ENCODE measurements around the gene TNFAIP1. TPM values are rescaled to one million over a fixed set of nuclear protein-coding genes. Genes with fewer than 3 reads are reported as not detected.
A peak's percentile ranks its signal among the peaks of the same experiment; 100 is the strongest.

Gene TNFAIP1
- total RNA-seq, 2 donors from 2014 or later = 25.7 to 26.2 TPM

DNA sequence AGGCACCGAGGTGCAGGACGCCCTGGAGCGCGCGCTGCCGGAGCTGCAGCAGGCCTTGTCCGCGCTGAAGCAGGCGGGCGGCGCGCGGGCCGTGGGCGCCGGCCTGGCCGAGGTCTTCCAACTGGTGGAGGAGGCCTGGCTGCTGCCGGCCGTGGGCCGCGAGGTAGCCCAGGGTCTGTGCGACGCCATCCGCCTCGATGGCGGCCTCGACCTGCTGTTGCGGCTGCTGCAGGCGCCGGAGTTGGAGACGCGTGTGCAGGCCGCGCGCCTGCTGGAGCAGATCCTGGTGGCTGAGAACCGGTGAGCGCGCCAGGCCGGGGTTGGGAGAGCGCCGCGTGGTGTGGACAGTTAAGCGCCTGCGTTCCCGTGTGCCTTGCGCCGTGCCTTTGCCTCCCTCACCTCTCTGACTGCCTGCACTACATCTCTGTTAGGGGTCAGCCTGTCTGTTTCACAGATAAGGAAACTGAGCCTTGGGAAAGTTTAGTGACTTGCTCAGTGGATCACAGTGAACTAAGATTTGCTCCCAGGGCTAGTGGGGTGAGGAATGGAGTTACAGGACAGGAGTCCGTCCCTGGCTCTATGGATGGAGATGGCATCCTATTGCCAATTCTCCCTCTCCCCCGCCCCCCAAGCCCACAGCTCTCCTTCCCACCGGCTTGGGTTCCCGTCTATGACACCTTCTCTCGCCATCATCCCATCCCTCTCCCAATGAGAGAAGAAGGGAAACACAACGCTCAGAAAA is 36.8 kb downstream of the TNFAIP1 start:
- H3K9me3 Mint-ChIP-seq = no peaks in the 10 kb centered on the region
- H3K36me3 Mint-ChIP-seq = peaks cover 0 to 16% of the 10 kb centered on the region in 2 donors
- ATAC-seq (peak; percentile 8 to 23), DNase-seq (ENCODE audit: low spot score in 2 of 2) (peak in 1 of 2 donors; percentile 40)
- H3K27ac Mint-ChIP-seq = peak overlapping the region; percentile 82 to 94

- no peak for ATAC-seq
- DNase-seq (ENCODE audit: low spot score in 2 of 2) = no peak
- H3K36me3 Mint-ChIP-seq = peaks cover 0 to 16% of the 10 kb centered on the region in 2 donors
- no peaks in the 10 kb centered on the region for H3K9me3 Mint-ChIP-seq
- H3K27ac Mint-ChIP-seq = peak overlapping the region; percentile 82 to 94
Measured at GRCh38 chr17:28372945-28373274, 37.3 kb downstream of the TNFAIP1 start.

GRCh38 chr17:28379814-28380801 is 44.5 kb downstream of the TNFAIP1 start:
- H3K36me3 Mint-ChIP-seq = peaks cover 0 to 5% of the 10 kb centered on the region in 2 donors
- ATAC-seq (no peak), DNase-seq (ENCODE audit: low spot score in 2 of 2) (no peak)
- no peaks in the 10 kb centered on the region for H3K9me3 Mint-ChIP-seq
- no peak overlapping the region for H3K27ac Mint-ChIP-seq

GRCh38 chr17:28381141-28381825 is 45.7 kb downstream of the TNFAIP1 start:
- Mint-ChIP-seq H3K9me3 (no peaks in the 10 kb centered on the region), H3K36me3 (peaks cover 0 to 5% of the 10 kb centered on the region in 2 donors), H3K27ac (no peak overlapping the region)
- ATAC-seq = no peak
- no peak for DNase-seq (ENCODE audit: low spot score in 2 of 2)

- DNase-seq (ENCODE audit: low spot score in 2 of 2) (peak; percentile 60 to 65), ATAC-seq (peak; percentile 92 to 94)
- Mint-ChIP-seq H3K27ac (peak overlapping the region; percentile 66 to 83), H3K36me3 (peaks cover 0 to 5% of the 10 kb centered on the region in 2 donors), H3K9me3 (no peaks in the 10 kb centered on the region)
Measured at GRCh38 chr17:28384281-28385036, 48.9 kb downstream of the TNFAIP1 start.

DNA sequence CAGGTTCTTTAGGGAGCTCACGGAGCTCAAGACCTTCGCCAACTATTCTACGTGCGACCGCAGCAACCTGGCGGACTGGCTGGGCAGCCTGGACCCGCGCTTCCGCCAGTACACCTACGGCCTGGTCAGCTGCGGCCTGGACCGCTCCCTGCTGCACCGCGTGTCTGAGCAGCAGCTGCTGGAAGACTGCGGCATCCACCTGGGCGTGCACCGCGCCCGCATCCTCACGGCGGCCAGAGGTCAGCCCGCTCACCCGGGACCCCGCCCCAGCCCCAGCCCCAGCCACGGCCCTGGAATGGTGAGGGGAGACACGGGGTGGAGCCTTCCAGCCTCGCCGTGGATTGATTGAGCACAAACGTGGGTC is 49.5 kb downstream of the TNFAIP1 start:
- DNase-seq (ENCODE audit: low spot score in 2 of 2) (no peak), ATAC-seq (peak; percentile 23 to 58)
- H3K9me3 Mint-ChIP-seq = no peaks in the 10 kb centered on the region
- H3K36me3 Mint-ChIP-seq = peaks cover 0 to 8% of the 10 kb centered on the region in 2 donors
- peak overlapping the region; percentile 7 to 83 for H3K27ac Mint-ChIP-seq

DNA sequence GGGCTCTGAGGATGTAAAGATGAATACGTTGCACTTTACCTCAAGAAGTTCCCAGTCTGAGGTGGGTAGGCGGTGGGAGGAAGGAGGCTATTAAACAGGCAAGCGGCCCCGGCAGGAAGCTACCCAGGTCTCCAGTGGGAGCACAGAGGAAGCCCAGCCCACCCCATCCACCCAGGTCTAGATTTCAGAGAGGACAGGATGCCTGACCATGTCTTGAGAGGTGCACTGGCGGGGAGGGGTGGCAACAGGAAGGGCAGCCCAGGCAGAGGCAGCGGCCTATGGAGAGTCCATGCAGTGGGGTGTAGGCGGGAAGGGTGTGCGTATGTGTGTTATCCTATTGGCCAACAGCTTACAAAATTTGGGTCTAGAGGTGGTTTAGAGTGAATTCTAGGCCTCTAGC is 49.8 kb downstream of the TNFAIP1 start:
- peak overlapping the region; percentile 7 to 83 for H3K27ac Mint-ChIP-seq

GRCh38 chr17:28386391-28386790 is 50.8 kb downstream of the TNFAIP1 start:
- Mint-ChIP-seq H3K9me3 (no peaks in the 10 kb centered on the region), H3K36me3 (peaks cover 0 to 15% of the 10 kb centered on the region in 2 donors), H3K27ac (no peak overlapping the region)
- ATAC-seq (no peak), DNase-seq (ENCODE audit: low spot score in 2 of 2) (no peak)

More for the DNA sequence above, 49.8 kb downstream of the TNFAIP1 start:
- peak in 1 of 2 donors; percentile 26 for ATAC-seq
- DNase-seq (ENCODE audit: low spot score in 2 of 2) = no peak
- Mint-ChIP-seq H3K36me3 (peaks cover 0 to 12% of the 10 kb centered on the region in 2 donors), H3K9me3 (no peaks in the 10 kb centered on the region)

DNA sequence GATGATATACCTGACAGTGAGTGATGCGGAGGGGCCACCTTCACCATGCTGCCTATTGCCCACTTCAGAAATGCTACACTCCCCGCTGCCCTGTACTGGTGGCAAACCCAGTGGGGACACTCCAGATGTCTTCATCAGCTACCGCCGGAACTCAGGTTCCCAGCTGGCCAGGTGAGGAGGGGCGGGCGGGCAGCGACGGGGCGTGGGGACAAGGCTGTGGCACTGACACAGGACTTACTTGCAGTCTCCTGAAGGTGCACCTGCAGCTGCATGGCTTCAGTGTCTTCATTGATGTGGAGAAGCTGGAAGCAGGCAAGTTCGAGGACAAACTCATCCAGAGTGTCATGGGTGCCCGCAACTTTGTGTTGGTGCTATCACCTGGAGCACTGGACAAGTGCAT is 52.5 kb downstream of the TNFAIP1 start:
- Mint-ChIP-seq H3K27ac (no peak overlapping the region), H3K9me3 (no peaks in the 10 kb centered on the region), H3K36me3 (peaks cover 0 to 15% of the 10 kb centered on the region in 2 donors)
- DNase-seq (ENCODE audit: low spot score in 2 of 2) = peak in 1 of 2 donors; percentile 30
- ATAC-seq = no peak

DNA sequence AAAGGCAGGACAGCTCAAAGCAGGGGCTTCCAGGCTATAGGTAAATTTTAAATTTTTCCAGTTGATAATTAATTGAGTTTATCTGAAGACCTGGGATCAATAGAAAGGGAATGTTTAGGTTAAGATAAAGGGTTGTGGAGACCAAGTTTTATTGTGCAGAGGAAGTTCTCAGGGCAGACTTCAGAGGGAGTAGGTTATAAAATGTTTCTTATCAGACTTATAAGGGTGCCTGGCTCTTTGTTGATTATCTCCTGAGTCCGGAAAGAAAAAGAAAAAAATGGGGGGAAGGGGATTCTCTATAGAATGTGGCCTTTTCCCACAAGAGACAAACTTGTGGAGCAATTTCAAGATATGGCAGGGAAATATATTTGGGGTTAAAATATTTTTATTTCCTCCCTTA is 54.6 kb downstream of the TNFAIP1 start:
- H3K9me3 Mint-ChIP-seq = no peaks in the 10 kb centered on the region
- DNase-seq (ENCODE audit: low spot score in 2 of 2) = no peak
- peaks cover 0 to 16% of the 10 kb centered on the region in 2 donors for H3K36me3 Mint-ChIP-seq
- no peak for ATAC-seq
- H3K27ac Mint-ChIP-seq = peak overlapping the region; percentile 4 to 34

DNA sequence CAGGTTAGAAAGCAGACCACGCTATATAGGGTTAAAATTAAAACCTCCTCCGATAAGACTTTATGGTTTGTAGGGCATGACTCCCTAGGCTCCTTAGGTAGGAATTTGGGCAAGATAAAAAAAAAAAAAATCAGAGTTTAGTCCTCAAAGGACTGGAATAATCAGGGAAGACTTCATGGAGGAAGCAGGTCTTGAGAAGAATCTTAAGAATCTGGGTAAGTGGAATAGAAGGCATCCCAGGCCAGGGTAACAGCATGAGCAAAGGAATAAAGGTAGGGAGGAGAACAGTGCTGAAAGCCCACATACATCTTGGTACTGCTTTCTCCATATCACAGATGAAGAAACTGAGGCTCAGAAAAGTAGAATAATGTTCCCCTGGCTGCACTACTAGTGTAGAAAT is 55.0 kb downstream of the TNFAIP1 start:
- H3K9me3 Mint-ChIP-seq = no peaks in the 10 kb centered on the region

DNA sequence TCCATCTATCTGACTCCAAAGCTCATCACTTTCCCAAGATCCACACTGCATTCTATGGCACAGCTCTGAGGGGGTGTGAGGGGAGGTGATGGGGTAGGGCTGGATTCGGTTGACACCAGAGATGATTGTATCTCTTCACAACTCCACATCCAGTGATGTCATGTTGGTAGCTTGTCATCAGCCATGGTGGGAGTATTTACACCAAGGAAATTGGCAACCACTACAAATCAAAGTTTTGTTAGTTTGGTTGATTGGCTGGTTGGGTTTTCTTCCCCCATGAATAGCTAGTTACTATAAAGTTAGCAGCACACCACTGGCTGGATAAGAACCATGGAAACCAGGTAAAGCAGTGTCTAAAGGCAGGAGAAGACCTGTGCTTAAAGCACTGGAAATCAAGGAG is 55.4 kb downstream of the TNFAIP1 start:
- DNase-seq (ENCODE audit: low spot score in 2 of 2) (no peak), ATAC-seq (no peak)
- H3K27ac Mint-ChIP-seq = peak overlapping the region in 1 of 2 donors; percentile 25
- H3K36me3 Mint-ChIP-seq = peaks cover 0 to 16% of the 10 kb centered on the region in 2 donors
- no peaks in the 10 kb centered on the region for H3K9me3 Mint-ChIP-seq

More for the DNA sequence above, 55.0 kb downstream of the TNFAIP1 start:
- Mint-ChIP-seq H3K27ac (peak overlapping the region in 1 of 2 donors; percentile 34), H3K36me3 (peaks cover 0 to 16% of the 10 kb centered on the region in 2 donors)
- ATAC-seq = no peak
- no peak for DNase-seq (ENCODE audit: low spot score in 2 of 2)

DNA sequence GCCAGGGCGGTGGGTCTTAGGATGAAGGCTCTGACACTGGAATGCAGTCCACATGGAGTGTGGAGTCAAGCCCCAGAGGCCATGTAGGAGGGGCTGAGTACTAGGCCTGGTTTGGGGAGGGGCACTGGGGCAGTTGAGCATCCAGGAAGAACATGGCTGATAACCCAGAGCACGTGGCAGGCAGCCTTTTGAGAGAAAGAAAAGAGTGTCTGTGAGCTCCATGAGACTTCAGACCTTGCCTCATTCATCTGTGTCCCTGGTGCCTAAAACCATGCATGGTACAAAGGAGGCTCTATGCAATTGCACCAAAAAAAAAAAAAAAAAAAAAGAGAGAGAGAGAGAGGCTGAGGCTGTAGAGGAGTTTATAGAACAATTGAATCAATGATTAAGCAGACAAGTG is 55.8 kb downstream of the TNFAIP1 start:
- no peak for ATAC-seq
- peaks cover 0 to 16% of the 10 kb centered on the region in 2 donors for H3K36me3 Mint-ChIP-seq
- no peak for DNase-seq (ENCODE audit: low spot score in 2 of 2)
- H3K9me3 Mint-ChIP-seq = no peaks in the 10 kb centered on the region
- H3K27ac Mint-ChIP-seq = peak overlapping the region in 1 of 2 donors; percentile 25

DNA sequence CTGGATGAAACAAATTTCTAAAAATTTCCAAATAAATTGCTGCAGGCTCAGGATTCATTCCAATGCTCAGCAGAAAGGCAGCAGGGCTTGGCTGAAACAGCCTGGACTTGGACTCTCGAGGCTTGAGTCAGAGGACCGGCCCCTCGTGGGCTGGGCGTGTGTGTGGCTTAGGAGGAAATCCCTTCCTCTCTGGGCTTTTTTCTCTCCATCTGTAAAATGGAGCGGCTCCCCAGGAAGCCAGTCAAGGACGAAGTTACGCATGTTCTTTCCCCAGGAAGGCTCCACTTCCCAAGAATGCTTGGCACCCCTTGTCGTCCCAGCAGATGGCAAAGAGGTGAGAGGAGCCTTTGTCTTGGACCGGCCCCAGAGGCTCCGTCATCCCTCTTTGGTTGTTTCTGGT is 56.9 kb downstream of the TNFAIP1 start:
- H3K9me3 Mint-ChIP-seq = no peaks in the 10 kb centered on the region
- ATAC-seq (no peak), DNase-seq (ENCODE audit: low spot score in 2 of 2) (peak in 1 of 2 donors; percentile 11)
- no peak overlapping the region for H3K27ac Mint-ChIP-seq
- peaks cover 0 to 16% of the 10 kb centered on the region in 2 donors for H3K36me3 Mint-ChIP-seq

DNA sequence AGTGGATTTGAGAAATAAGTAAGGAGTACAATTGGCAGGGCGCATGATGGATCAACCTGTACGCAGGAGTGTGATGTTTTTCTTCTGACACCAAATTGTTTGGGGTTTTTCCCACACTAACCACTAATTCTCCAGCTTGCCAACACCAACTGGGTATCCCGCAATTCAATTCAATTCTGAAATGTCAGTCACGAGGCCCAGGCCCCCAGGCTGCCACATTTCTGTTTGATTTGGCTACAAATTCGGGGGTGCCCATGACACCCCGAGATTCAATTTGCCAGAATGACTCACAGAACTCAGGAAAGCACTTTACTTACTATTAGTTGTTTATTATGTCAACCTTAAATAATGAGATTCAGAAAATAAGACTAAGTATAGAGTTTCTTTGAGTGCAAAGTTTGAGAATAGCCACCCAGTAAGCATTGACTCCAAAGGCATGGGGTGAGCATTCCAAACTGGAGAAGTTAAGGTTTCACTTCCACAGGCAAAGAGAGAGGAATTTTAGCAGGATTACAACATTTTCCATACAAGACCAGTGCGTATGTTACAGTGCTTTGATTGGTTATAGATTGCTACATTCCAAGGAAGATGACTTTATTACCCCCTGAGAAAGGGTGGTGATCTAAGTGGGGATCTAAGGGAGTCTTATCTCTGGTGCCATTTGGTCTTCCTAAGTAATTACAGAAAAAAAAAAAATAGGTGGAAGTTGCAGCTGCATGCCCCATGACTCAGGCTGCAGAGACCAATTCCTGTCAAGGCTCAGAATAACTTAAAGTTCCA is 59.0 kb downstream of the TNFAIP1 start:
- DNase-seq (ENCODE audit: low spot score in 2 of 2) (peak in 1 of 2 donors; percentile 18), ATAC-seq (no peak)
- Mint-ChIP-seq H3K9me3 (no peaks in the 10 kb centered on the region), H3K36me3 (peaks cover 0 to 16% of the 10 kb centered on the region in 2 donors), H3K27ac (no peak overlapping the region)

Data from activated naive CD4-positive, alpha-beta T cell treated with anti-CD3 and anti-CD28 coated beads, Interleukin-2, amount 50 U/mL, for 72 hours (primary cell).